H1 (cell line): Measurements from ENCODE around the gene APC2. TPM values are rescaled to one million over a fixed set of nuclear protein-coding genes. Genes with fewer than 3 reads are reported as not detected.

ENCODE experiments used
- CTCF ChIA-PET: fragments of 300-600 bp; sonication (Branson Sonifier 250); formaldehyde crosslinking; loops from one replicate; lab custom pipeline; 2021; ENCODE audit not compliant: partially characterized antibody; lab: Charles Lee
- POLR2A ChIA-PET: fragments of 300-600 bp; sonication (Branson Sonifier 250); formaldehyde crosslinking; loops from one replicate; lab custom pipeline; 2021; ENCODE audit warnings: inconsistent platforms; ENCODE audit not compliant: partially characterized antibody; lab: Charles Lee
- DNase-seq, 2 experiments: peaks; one replicate each; pipeline versions ENCODE4 v3.0.0 to v3.0.0-alpha.2; 2010 to 2022; ENCODE audit warnings: low spot score in 2 of 2, low read depth in 1 of 2, mixed read lengths in 1 of 2
- FAIRE-seq: peaks from 2 replicates; lab custom pipeline; 2011; peaks lifted over from hg19 to GRCh38; lab: Jason Lieb, UNC
- H2AFZ ChIP-seq: 2 replicates; pipeline ENCODE4 v1.8.1; 2012; ENCODE audit warnings: low read length, inconsistent platforms
- H2AK5ac ChIP-seq: 2 replicates; pipeline ENCODE4 v1.6.1; 2013; ENCODE audit warnings: low read depth, low read length
- H2BK120ac ChIP-seq: replicated peaks from 2 replicates; pipeline ENCODE3; 2013; ENCODE audit warnings: low read depth, low read length, inconsistent platforms
- H2BK12ac ChIP-seq: 2 replicates; pipeline ENCODE4 v1.6.1; 2013; ENCODE audit warnings: low read depth, low read length
- H2BK15ac ChIP-seq: 2 replicates; pipeline ENCODE4 v1.6.1; 2013; ENCODE audit warnings: low read length
- H2BK20ac ChIP-seq: 2 replicates; pipeline ENCODE4 v1.6.1; 2013; ENCODE audit warnings: low read length
- H2BK5ac ChIP-seq: 2 replicates; pipeline ENCODE4 v1.6.1; 2013; ENCODE audit warnings: low read depth, low read length
- H3K14ac ChIP-seq: 2 replicates; pipeline ENCODE4 v1.6.1; 2013; ENCODE audit warnings: inconsistent platforms; ENCODE audit not compliant: insufficient read length
- H3K18ac ChIP-seq: 2 replicates; pipeline ENCODE4 v1.6.1; 2013; ENCODE audit warnings: low read length; ENCODE audit errors: extremely low read depth
- H3K23ac ChIP-seq: 2 replicates; pipeline ENCODE4 v1.6.1; 2013; ENCODE audit warnings: inconsistent platforms; ENCODE audit not compliant: insufficient read length
- H3K23me2 ChIP-seq: 2 replicates; pipeline ENCODE4 v1.6.1; 2013; ENCODE audit warnings: low read depth, low read length
- H3K27ac ChIP-seq: 2 replicates; pipeline ENCODE4 v1.6.1; 2011; ENCODE audit warnings: low read depth, low read length, inconsistent platforms
- H3K27me3 ChIP-seq, 4 experiments: replicated peaks in 1 of 4; 1 replicate in 1 of 4; 2 replicates in 3 of 4; pipeline versions ENCODE4 v1.6.1 to v1.8.1; 2011 to 2013; ENCODE audit warnings: low read length in 3 of 4, mild to moderate bottlenecking in 3 of 4, inconsistent platforms in 2 of 4, mixed read lengths in 2 of 4, moderate library complexity in 1 of 4; ENCODE audit not compliant: control insufficient read depth in 3 of 4, insufficient read depth in 3 of 4; ENCODE audit errors: extremely low read depth in 1 of 4
- H3K36me3 ChIP-seq, 4 experiments: 2 replicates each; pipeline versions ENCODE4 v1.6.1 to v1.8.1; 2011 to 2013; ENCODE audit warnings: mild to moderate bottlenecking in 4 of 4, low read length in 3 of 4, moderate library complexity in 2 of 4, control low read depth in 1 of 4, inconsistent platforms in 1 of 4; ENCODE audit not compliant: insufficient read depth in 4 of 4, control insufficient read depth in 2 of 4
- H3K4ac ChIP-seq: replicated peaks from 2 replicates; pipeline ENCODE3; 2013; ENCODE audit warnings: low read length, low read depth, mixed read lengths, inconsistent platforms; ENCODE audit not compliant: insufficient read length
- H3K4me1 ChIP-seq, 4 experiments: replicated peaks in 1 of 4; 1 replicate in 1 of 4; 2 replicates in 3 of 4; pipeline versions ENCODE4 v1.6.1 to v1.8.1; 2011 to 2013; ENCODE audit warnings: low read length in 3 of 4, inconsistent platforms in 2 of 4, mixed read lengths in 1 of 4; ENCODE audit not compliant: insufficient read depth in 4 of 4, control insufficient read depth in 3 of 4
- H3K4me2 ChIP-seq, 2 experiments: 2 replicates each; pipeline versions ENCODE4 v1.6.1 to v1.8.1; 2011 to 2013; ENCODE audit warnings: low read depth in 2 of 2, low read length in 2 of 2, control low read depth in 1 of 2, inconsistent platforms in 1 of 2, mild to moderate bottlenecking in 1 of 2; ENCODE audit not compliant: insufficient read depth in 1 of 2
- H3K4me3 ChIP-seq, 4 experiments: fragments of 200-600, 300-600 bp in 1 of 4; sonication (generic), shearing (Covaris generic), sonication (Bioruptor Twin) in 1 of 4; 2 replicates each; pipeline versions ENCODE4 v1.5.1 to v1.8.1; 2011 to 2016; ENCODE audit warnings: low read length in 4 of 4, low read depth in 3 of 4, control low read depth in 2 of 4, inconsistent platforms in 2 of 4, mild to moderate bottlenecking in 2 of 4, mixed read lengths in 1 of 4, moderate library complexity in 1 of 4; ENCODE audit not compliant: insufficient read depth in 2 of 4; ENCODE audit errors: extremely low read depth in 1 of 4
- H3K56ac ChIP-seq: replicated peaks from 2 replicates; pipeline ENCODE3; 2013; ENCODE audit warnings: low read depth, mild to moderate bottlenecking, mixed read lengths, low read length, inconsistent platforms; ENCODE audit not compliant: insufficient read length
- H3K79me1 ChIP-seq: 2 replicates; pipeline ENCODE4 v1.6.1; 2013; ENCODE audit warnings: low read depth, low read length, control low read depth
- H3K79me2 ChIP-seq, 2 experiments: 2 replicates each; pipeline versions ENCODE4 v1.6.1 to v1.8.1; 2012 to 2013; ENCODE audit warnings: low read length in 2 of 2, mild to moderate bottlenecking in 2 of 2, inconsistent platforms in 1 of 2; ENCODE audit not compliant: insufficient read depth in 2 of 2, control insufficient read depth in 1 of 2
- H3K9ac ChIP-seq, 4 experiments: replicated peaks in 1 of 4; 1 replicate in 1 of 4; 2 replicates in 3 of 4; pipeline versions ENCODE4 v1.6.1 to v1.8.1; 2011 to 2013; ENCODE audit warnings: low read depth in 3 of 4, low read length in 3 of 4, control low read depth in 2 of 4, mild to moderate bottlenecking in 2 of 4, moderate library complexity in 2 of 4, inconsistent platforms in 1 of 4; ENCODE audit errors: extremely low read depth in 1 of 4
- H3K9me3 ChIP-seq, 2 experiments: 2 replicates each; pipeline versions ENCODE4 v1.6.1 to v1.8.1; 2012 to 2013; ENCODE audit warnings: mild to moderate bottlenecking in 2 of 2, moderate library complexity in 2 of 2, control low read depth in 1 of 2, inconsistent platforms in 1 of 2, low read depth in 1 of 2, low read length in 1 of 2, mixed read lengths in 1 of 2; ENCODE audit not compliant: insufficient read depth in 2 of 2
- H4K20me1 ChIP-seq, 2 experiments: replicated peaks in 1 of 2; 2 replicates each; pipeline versions ENCODE3 to v1.8.1; 2011 to 2013; ENCODE audit warnings: inconsistent platforms in 2 of 2, low read length in 2 of 2, mild to moderate bottlenecking in 1 of 2; ENCODE audit not compliant: insufficient read depth in 2 of 2, control insufficient read depth in 1 of 2
- H4K5ac ChIP-seq: 2 replicates; pipeline ENCODE4 v1.6.1; 2013; ENCODE audit warnings: low read length, low read depth, mixed read lengths, inconsistent platforms; ENCODE audit not compliant: insufficient read length
- H4K8ac ChIP-seq: 2 replicates; pipeline ENCODE4 v1.8.0; 2013; ENCODE audit warnings: mild to moderate bottlenecking, moderate library complexity, low read length, inconsistent platforms; ENCODE audit not compliant: insufficient read depth; ENCODE audit errors: extremely low read depth
- H4K91ac ChIP-seq: replicated peaks from 2 replicates; pipeline ENCODE3; 2013; ENCODE audit warnings: low read length, mixed read lengths, inconsistent platforms; ENCODE audit not compliant: insufficient read length
- CTBP2 ChIP-seq: IDR thresholded peaks from 2 replicates; pipeline ENCODE4 v1.7.0; 2011; ENCODE audit warnings: borderline replicate concordance, mild to moderate bottlenecking, moderate library complexity, mixed read lengths, low read length; ENCODE audit not compliant: insufficient read depth, insufficient read length
- KDM5A ChIP-seq: fragments of 200-600 bp; IDR thresholded peaks from 2 replicates; pipeline ENCODE4 v1.7.1; 2012; ENCODE audit warnings: mild to moderate bottlenecking, low read length, inconsistent platforms, mixed read lengths
- PHF8 ChIP-seq: fragments of 200-600 bp; sonication (generic); conservative IDR thresholded peaks from 2 replicates; pipeline ENCODE4 v1.7.1; 2012; ENCODE audit warnings: low read depth, mild to moderate bottlenecking, inconsistent platforms, low read length, moderate library complexity
- POU5F1 ChIP-seq: IDR thresholded peaks from 2 replicates; pipeline ENCODE4 v1.6.1; 2011; ENCODE audit warnings: low read depth, mild to moderate bottlenecking, low read length, moderate library complexity
- TAF7 ChIP-seq: optimal IDR thresholded peaks from 2 replicates; pipeline ENCODE3; 2011; ENCODE audit warnings: low read depth, mild to moderate bottlenecking, inconsistent platforms, low read length, moderate library complexity, borderline replicate concordance
- WGBS, 2 experiments: shearing (Covaris generic) in 1 of 2; methylation state at CpG; one replicate each; pipeline versions ENCODE4 v1.1.6 to v1.1.7; 2013 to 2015; ENCODE audit warnings: low lambda C conversion rate in 2 of 2, mixed read lengths in 2 of 2, inconsistent platforms in 1 of 2, low coverage in 1 of 2, missing lambda C conversion rate in 1 of 2; ENCODE audit not compliant: insufficient replicate concordance in 2 of 2, insufficient coverage in 1 of 2, insufficient read length in 1 of 2; ENCODE audit errors: extremely low coverage in 1 of 2, missing lambda C conversion rate in 1 of 2; 5-methylcytosine and 5-hydroxymethylcytosine counted together
- polyA plus RNA-seq, 7 experiments: library from polyadenylated mRNA; depleted of rRNA in 3 of 7; stranded (reverse) in 5 of 7; unstranded in 2 of 7; fragments of >200 nt in 5 of 7; fragments of 200-250 nt in 2 of 7; gene quantifications; 1 replicate in 5 of 7; 2 replicates in 1 of 7; 4 replicates in 1 of 7; pipeline versions ENCODE4 v1.2.1 to v1.2.3, GENCODE V29; 2011 to 2013; ENCODE audit warnings: missing spikeins in 2 of 7, mixed read lengths in 2 of 7
- total RNA-seq: library from RNA; stranded (reverse); fragmentation: NEBNext Ultra II Directional; extraction: Animal tissue kit (Norgen Biotek cat#: 25700); gene quantifications from 2 replicates; pipeline ENCODE4 v1.2.1, GENCODE V29; 2021

Gene APC2
- total and polyA plus RNA-seq, 2 of the 8 experiments (the other 6 are each of a cell fraction or from before 2014, with no cell fraction given) = 1.3 to 4.1 TPM

GRCh38 chr19:1409204-1410005, 40.5 kb upstream of the APC2 start:
- 88% methylated on average over 33 of the region's 33 CpGs; no CpG with 5 or more reads in 1 of the 2 experiments for WGBS, 2 experiments
- H3K9me3 ChIP-seq = no peaks in the 10 kb centered on the region
- no peak for TF ChIP-seq POU5F1
- TF ChIP-seq KDM5A = no peak
- TF ChIP-seq TAF7 = no peak
- no peak for TF ChIP-seq CTBP2
- no peak for TF ChIP-seq PHF8

More at GRCh38 chr19:1409204-1410005, 40.5 kb upstream of the APC2 start:
- Histone ChIP-seq H3K9ac (peak overlapping the region in 3 of 4 experiments; percentile 53 to 76 (median 72); a peak in 6 of 7 replicates), H2AK5ac (no peak overlapping the region), H3K14ac (no peak overlapping the region), H3K27ac (peak overlapping the region; percentile 66), H3K4me1 (peaks cover 2 to 20% (median 18%) of the 10 kb centered on the region in 4 experiments; a peak in 6 of 7 replicates), H2AFZ (no peak overlapping the region), H3K79me2 (peaks cover 53 to 66% of the 10 kb centered on the region in 2 experiments), H3K56ac (peak overlapping the region; percentile 9), H3K4me2 (peak overlapping the region; percentile 85 to 87), H3K18ac (peak overlapping the region; percentile 60; the same call in 1 of the 2 replicates), H3K27me3 (no peaks in the 10 kb centered on the region), H3K36me3 (peaks cover 0 to 4% (median 1%) of the 10 kb centered on the region in 4 experiments; a peak in 5 of 8 replicates), H3K23ac (no peak overlapping the region), H2BK120ac (no peak overlapping the region), H4K20me1 (peaks cover 49 to 53% of the 10 kb centered on the region in 2 experiments), H2BK12ac (no peak overlapping the region), H2BK20ac (no peak overlapping the region), H4K5ac (no peak overlapping the region), H3K4me3 (peak overlapping the region; percentile 69 to 85 (median 84); a peak in 7 of 8 replicates), H2BK5ac (peak overlapping the region; percentile 48), H2BK15ac (no peak overlapping the region), H3K79me1 (peaks cover 11% of the 10 kb centered on the region), H3K4ac (peak overlapping the region; percentile 6), H4K91ac (peak overlapping the region; percentile 61), H4K8ac (peak overlapping the region; percentile 28), H3K23me2 (peaks cover 10% of the 10 kb centered on the region; the same call in 1 of the 2 replicates)
- ChIA-PET POLR2A (interaction anchor here (0.8 to 2.6 kb wide), 13 partner anchors 8 to 141 kb away, joined by 3 to 7 read pairs (median 4); partner anchors contain the start of gene CIRBP), CTCF (interaction anchor here (1.2 to 1.9 kb wide), 2 partner anchors 28 to 36 kb away, joined by 4 read pairs; no protein-coding TSS in a partner anchor)
- DNase-seq (no peak), FAIRE-seq (no peak)
